C4-2B (cell line): Measurements from ENCODE around the gene TAS2R50.

ENCODE experiments used
- CTCF ChIP-seq: fragments of 450-650 bp; conservative IDR thresholded peaks from 2 replicates; pipeline ENCODE4 v1.5.1; 2017; ENCODE audit warnings: mild to moderate bottlenecking
- ZFX ChIP-seq: fragments of 450-650 bp; IDR thresholded peaks from 2 replicates; pipeline ENCODE4 v1.6.1; 2017

DNA sequence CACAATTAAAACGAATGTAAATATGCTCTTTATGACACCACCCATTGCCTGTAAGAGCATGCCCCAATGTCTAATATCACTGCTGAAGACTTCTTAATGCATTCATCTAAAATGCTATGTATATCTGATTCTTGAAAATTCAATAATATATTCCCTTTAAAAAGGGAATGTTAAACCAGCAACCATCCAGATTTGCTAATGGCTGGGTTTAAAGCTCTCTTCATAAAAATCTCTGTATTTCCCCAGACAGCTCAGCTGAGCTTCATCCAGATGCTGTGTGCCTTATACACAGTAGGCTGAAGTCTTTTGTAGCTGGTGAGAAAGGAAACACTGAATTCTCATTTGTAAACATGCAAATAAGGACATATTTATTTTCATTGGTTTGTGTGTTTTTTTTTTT lies 47.5 kb downstream of the TAS2R50 start, which contains the start of gene TAS2R14:
- no peak for TF ChIP-seq CTCF
- no peak for TF ChIP-seq ZFX
